H4 (cell line): ENCODE results near the gene GAPDHS. TPM values are rescaled to one million over a fixed set of nuclear protein-coding genes. Genes with fewer than 3 reads are reported as not detected.

Experiments used
- DNase-seq: peaks from one replicate; pipeline ENCODE4 v3.0.0-alpha.2; 2015; ENCODE audit warnings: low spot score
- total RNA-seq: library from RNA; depleted of rRNA; stranded (reverse); fragments of >200 nt; shearing (Covaris generic); gene quantifications from 2 replicates; pipeline ENCODE4 v1.2.3, GENCODE V29; 2014; rRNA removed

GAPDHS gene
- not detected in 2 replicates for total RNA-seq

- no peak for DNase-seq
Measured at GRCh38 chr19:35533201-35533821, at the start of gene GAPDHS. GAPDHS (plus strand) TSS chr19:35533456; CDS start chr19:35533528, 72 bp downstream.

GRCh38 chr19:35484252-35485036 lies 48.8 kb upstream of the GAPDHS start:
- DNase-seq: no peak

- no peak for DNase-seq
Measured at GRCh38 chr19:35486268-35486708, 47.0 kb upstream of the GAPDHS start.

GRCh38 chr19:35487656-35488182 lies 45.5 kb upstream of the GAPDHS start:
- no peak for DNase-seq

- DNase-seq: no peak
Measured at GRCh38 chr19:35488677-35489076, 44.6 kb upstream of the GAPDHS start.

- DNase-seq: no peak
Measured at GRCh38 chr19:35490364-35490763, 42.9 kb upstream of the GAPDHS start, which contains the start of gene KRTDAP. KRTDAP (minus strand) TSS chr19:35490464; CDS start chr19:35490442, 22 bp downstream.

- DNase-seq: no peak
Measured at GRCh38 chr19:35491836-35492360, 41.4 kb upstream of the GAPDHS start.

- DNase-seq: no peak
Measured at GRCh38 chr19:35493971-35494370, 39.3 kb upstream of the GAPDHS start.

- DNase-seq: peak; percentile 77
Measured at GRCh38 chr19:35495107-35496064, 37.9 kb upstream of the GAPDHS start.

GRCh38 chr19:35497406-35497805 lies 35.9 kb upstream of the GAPDHS start:
- DNase-seq: no peak

GRCh38 chr19:35498220-35498619 lies 35.0 kb upstream of the GAPDHS start:
- no peak for DNase-seq

GRCh38 chr19:35498984-35499527 lies 34.2 kb upstream of the GAPDHS start:
- DNase-seq: no peak

GRCh38 chr19:35500611-35501010 lies 32.6 kb upstream of the GAPDHS start:
- no peak for DNase-seq

- no peak for DNase-seq
Measured at GRCh38 chr19:35501684-35502083, 31.6 kb upstream of the GAPDHS start.

GRCh38 chr19:35502751-35503150 lies 30.5 kb upstream of the GAPDHS start:
- DNase-seq: no peak

- DNase-seq: no peak
Measured at GRCh38 chr19:35506011-35506410, 27.2 kb upstream of the GAPDHS start.

GRCh38 chr19:35507561-35507960 lies 25.7 kb upstream of the GAPDHS start:
- DNase-seq: no peak

GRCh38 chr19:35508129-35508528 lies 25.1 kb upstream of the GAPDHS start:
- no peak for DNase-seq

GRCh38 chr19:35509018-35509652 lies 24.1 kb upstream of the GAPDHS start:
- DNase-seq: no peak

- peak; percentile 69 for DNase-seq
Measured at GRCh38 chr19:35509861-35510625, 23.2 kb upstream of the GAPDHS start.
